HFFc6 (cell line): ENCODE data around the gene THOC7. TPM values are rescaled to one million over a fixed set of nuclear protein-coding genes. Genes with fewer than 3 reads are reported as not detected.

Experiments
- DNase-seq: peaks from one replicate; pipeline ENCODE4 v3.0.0-alpha.2; 2018
- H3K27ac Mint-ChIP-seq: 2 replicates; pipeline ENCODE4 v1.8.0; 2020; ENCODE audit warnings: mild to moderate bottlenecking, mixed read lengths
- H3K27me3 Mint-ChIP-seq: 2 replicates; pipeline ENCODE4 v1.8.0; 2021; ENCODE audit warnings: mild to moderate bottlenecking, moderate library complexity, mixed read lengths; ENCODE audit not compliant: insufficient read depth
- H3K36me3 Mint-ChIP-seq: 2 replicates; pipeline ENCODE4 v1.8.0; 2021; ENCODE audit warnings: low read depth, mixed read lengths
- H3K4me1 Mint-ChIP-seq: 2 replicates; pipeline ENCODE4 v1.8.0; 2020; ENCODE audit warnings: low read depth, mixed read lengths
- H3K4me3 Mint-ChIP-seq: 2 replicates; pipeline ENCODE4 v1.8.0; 2020; ENCODE audit warnings: mild to moderate bottlenecking, moderate library complexity, mixed read lengths
- H3K9me3 Mint-ChIP-seq: 2 replicates; pipeline ENCODE4 v1.8.0; 2020; ENCODE audit warnings: mild to moderate bottlenecking, mixed read lengths
- total RNA-seq, 6 experiments: library from RNA; stranded (reverse); fragmentation: NEBNext Ultra II Directional; extraction: Animal tissue kit (Norgen Biotek cat#: 25700); gene quantifications; 2 replicates in 1 of 6; 3 replicates in 5 of 6; pipeline ENCODE4 v1.2.3, GENCODE V29; 2021
- TF ChIP-seq, protein P1 (sequence below): fragments of 200-600 bp; sonication (generic); IDR thresholded peaks from 2 replicates; pipeline ENCODE4 v1.5.0; 2021; ENCODE audit warnings: antibody characterized with exemption, mild to moderate bottlenecking

The THOC7 gene
- total RNA-seq, 6 experiments from 2014 or later = 68.2 to 82.5 (median 74.3) TPM

DNA sequence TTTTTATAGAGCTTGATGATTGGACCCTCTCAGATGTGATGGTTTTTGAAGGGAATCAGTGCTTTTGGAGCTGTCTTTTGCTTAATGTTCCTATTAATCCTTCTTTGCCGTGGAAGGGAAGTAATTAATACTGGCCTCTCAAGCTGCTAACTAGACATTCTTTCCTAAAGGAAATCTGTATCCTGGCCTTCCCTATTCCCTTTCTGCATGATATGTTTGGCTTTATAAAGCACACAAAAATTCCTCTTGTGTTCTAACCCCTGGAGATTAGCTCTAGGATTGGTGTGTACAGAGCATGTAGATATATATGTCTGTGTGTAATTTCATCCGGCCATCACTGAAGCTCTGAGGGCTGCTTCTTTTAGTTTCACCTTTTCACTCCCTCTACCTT is 7.0 kb upstream of the THOC7 start:
- Mint-ChIP-seq H3K27me3 (no peaks in the 10 kb centered on the region), H3K4me1 (peaks cover 22% of the 10 kb centered on the region), H3K4me3 (no peak overlapping the region), H3K27ac (no peak overlapping the region), H3K36me3 (peaks cover 12% of the 10 kb centered on the region), H3K9me3 (no peaks in the 10 kb centered on the region)
- DNase-seq = no peak
- TF ChIP-seq, protein P1, sequence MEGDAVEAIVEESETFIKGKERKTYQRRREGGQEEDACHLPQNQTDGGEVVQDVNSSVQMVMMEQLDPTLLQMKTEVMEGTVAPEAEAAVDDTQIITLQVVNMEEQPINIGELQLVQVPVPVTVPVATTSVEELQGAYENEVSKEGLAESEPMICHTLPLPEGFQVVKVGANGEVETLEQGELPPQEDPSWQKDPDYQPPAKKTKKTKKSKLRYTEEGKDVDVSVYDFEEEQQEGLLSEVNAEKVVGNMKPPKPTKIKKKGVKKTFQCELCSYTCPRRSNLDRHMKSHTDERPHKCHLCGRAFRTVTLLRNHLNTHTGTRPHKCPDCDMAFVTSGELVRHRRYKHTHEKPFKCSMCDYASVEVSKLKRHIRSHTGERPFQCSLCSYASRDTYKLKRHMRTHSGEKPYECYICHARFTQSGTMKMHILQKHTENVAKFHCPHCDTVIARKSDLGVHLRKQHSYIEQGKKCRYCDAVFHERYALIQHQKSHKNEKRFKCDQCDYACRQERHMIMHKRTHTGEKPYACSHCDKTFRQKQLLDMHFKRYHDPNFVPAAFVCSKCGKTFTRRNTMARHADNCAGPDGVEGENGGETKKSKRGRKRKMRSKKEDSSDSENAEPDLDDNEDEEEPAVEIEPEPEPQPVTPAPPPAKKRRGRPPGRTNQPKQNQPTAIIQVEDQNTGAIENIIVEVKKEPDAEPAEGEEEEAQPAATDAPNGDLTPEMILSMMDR = no peak

DNA sequence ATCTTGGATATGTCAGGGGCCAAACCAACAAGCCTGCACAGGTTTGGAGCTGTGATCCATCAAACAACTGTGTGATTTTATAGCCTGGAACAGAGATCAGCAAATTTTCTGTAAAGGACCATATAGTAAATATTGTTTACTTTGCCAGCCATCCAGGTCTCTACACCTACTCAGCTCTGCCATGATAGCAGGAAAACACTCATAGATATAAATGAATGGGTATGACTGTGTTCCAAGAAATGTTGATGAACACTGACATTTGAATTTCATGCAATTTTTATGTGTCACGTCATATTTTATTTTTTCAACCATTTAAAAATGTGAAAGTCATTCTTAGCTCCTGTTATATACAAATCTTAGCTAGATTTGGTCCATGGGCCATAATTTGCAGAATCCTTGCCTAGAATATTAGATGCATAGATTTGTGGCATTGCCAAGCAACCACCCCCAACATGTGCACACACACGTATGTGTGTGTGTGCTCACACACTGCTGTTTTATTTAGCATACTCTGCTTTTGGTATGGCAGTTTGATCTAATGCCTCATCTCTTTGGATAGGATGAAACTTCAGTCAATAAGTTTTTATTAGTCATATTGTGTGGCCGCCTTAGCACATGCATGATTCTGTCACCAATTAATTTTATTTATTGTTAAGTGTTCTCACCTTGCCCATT is 6.5 kb upstream of the THOC7 start:
- H3K27me3 Mint-ChIP-seq = no peaks in the 10 kb centered on the region
- no peak overlapping the region for H3K4me3 Mint-ChIP-seq
- H3K36me3 Mint-ChIP-seq = peaks cover 14% of the 10 kb centered on the region
- peaks cover 23% of the 10 kb centered on the region for H3K4me1 Mint-ChIP-seq
- no peaks in the 10 kb centered on the region for H3K9me3 Mint-ChIP-seq
- TF ChIP-seq, protein P1 = no peak
- no peak for DNase-seq
- no peak overlapping the region for H3K27ac Mint-ChIP-seq

DNA sequence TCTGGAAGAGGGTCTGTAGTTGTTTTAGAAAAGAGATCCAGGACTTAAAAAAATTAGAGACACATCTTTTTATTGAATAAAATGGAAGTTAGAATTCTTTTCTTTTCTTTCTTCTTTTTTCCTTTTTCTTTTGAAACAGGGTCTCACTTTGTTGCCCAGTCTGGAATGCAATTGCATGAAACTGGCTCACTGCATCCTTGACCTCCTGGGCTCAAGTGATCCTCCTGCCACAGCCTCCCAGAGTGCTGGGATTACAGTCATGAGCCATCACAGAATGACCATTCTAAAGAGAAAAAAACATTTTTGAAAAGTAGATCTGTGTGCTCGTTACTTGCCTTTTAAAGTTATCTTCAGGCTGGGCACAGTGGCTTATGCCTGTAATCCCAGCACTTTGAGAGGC is 3.6 kb upstream of the THOC7 start:
- peaks cover 5% of the 10 kb centered on the region for H3K27me3 Mint-ChIP-seq
- no peak for DNase-seq
- no peaks in the 10 kb centered on the region for H3K9me3 Mint-ChIP-seq
- peaks cover 19% of the 10 kb centered on the region for H3K36me3 Mint-ChIP-seq
- TF ChIP-seq, protein P1 = no peak
- no peak overlapping the region for H3K4me3 Mint-ChIP-seq
- H3K27ac Mint-ChIP-seq = no peak overlapping the region
- H3K4me1 Mint-ChIP-seq = peaks cover 29% of the 10 kb centered on the region

DNA sequence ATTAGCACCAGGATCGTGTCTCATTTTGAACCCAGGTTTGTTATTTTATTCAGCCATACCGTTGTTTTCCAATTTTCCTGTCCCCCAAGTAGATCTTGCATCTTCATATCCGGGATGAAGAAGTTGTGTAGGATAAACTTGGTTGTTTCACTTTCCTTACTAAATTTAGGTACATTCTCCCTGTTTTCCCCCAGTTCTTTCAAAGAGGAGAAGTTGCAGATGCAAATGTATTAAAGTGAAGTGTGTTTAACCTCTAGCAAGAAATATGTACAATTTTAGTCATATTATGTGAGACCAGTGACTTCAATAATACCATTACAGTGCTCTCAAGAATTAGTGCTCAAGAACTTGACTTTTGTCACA is 1.3 kb upstream of the THOC7 start:
- H3K27me3 Mint-ChIP-seq = peaks cover 5% of the 10 kb centered on the region
- peak overlapping the region; percentile 97 for H3K4me3 Mint-ChIP-seq
- DNase-seq = no peak
- H3K36me3 Mint-ChIP-seq = peaks cover 19% of the 10 kb centered on the region
- TF ChIP-seq, protein P1 = no peak
- peaks cover 37% of the 10 kb centered on the region for H3K4me1 Mint-ChIP-seq
- H3K27ac Mint-ChIP-seq = peak overlapping the region; percentile 88
- H3K9me3 Mint-ChIP-seq = no peaks in the 10 kb centered on the region

DNA sequence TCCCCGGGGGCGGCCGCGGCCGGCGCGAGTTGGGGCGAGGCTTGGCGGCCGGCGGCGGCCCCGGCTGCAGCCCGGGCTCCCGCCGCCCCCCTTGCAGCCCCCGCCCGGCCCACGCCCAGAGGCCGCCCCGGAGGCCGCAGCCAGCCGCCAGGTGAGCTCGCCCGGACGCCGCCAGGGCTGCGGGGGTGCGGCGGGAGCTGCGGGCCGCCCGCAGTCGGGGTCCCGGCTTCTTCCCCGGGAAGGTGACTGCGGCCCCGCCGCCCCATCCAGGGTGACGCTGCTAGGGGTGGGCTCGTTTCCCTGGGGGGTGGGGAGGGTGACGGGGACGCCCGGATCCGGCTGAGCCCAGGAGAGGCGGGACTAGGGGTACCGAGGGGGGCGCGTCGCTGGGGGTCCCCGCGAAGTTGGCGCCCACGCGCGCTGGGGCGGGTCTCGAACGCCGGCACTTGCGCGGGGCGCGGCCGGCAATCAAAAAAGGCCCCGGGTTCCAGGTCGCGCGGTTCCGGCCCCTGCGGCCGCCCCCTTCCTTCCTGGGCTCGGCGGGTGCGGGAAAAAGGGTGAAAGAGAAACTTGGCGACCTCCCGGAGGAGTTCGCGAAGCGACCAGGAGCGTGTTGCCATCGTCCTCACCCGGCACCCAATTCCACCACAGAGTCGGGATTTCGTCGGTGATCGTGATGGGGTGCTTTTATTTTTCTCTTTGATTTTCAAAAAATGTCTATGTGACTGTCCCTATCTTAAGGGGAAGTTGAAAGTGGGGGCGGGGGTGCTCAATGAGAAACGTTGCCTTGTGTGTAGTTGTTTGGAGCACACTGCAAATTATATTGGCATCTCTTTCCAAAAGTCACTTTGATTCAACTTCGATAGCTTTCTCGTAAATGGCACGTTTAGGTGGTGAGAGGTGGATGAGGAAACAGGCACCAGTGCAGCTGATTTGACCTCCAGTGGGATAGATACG is 681 bp upstream of the THOC7 start:
- TF ChIP-seq, protein P1 = peak; percentile 12; the same call in 1 of the 2 replicates
- H3K36me3 Mint-ChIP-seq = peaks cover 19% of the 10 kb centered on the region
- H3K4me3 Mint-ChIP-seq = peak overlapping the region; percentile 97
- H3K27me3 Mint-ChIP-seq = peaks cover 5% of the 10 kb centered on the region
- no peak for DNase-seq
- peaks cover 37% of the 10 kb centered on the region for H3K4me1 Mint-ChIP-seq
- H3K27ac Mint-ChIP-seq = peak overlapping the region; percentile 88
- H3K9me3 Mint-ChIP-seq = no peaks in the 10 kb centered on the region
